Measurements from ENCODE around the gene PTGER2. TPM values are rescaled to one million over a fixed set of nuclear protein-coding genes. Genes with fewer than 3 reads are reported as not detected.

PTGER2 gene
- total and polyA plus RNA-seq, 11 donors = 0.15 to 4.1 (median 0.60) TPM

- H3K4me1 ChIP-seq = peaks cover 0 to 49% (median 0%) of the 10 kb centered on the region in 12 donors
- no peaks in the 10 kb centered on the region for H3K36me3 ChIP-seq
- 79 to 88% (median 85%) methylated on average over 3 of the region's 3 CpGs for WGBS, 4 donors
- DNase-seq (no peak), ATAC-seq (peak in 3 of 4 donors; percentile 39 to 79 (median 49))
- H3K27me3 ChIP-seq = no peaks in the 10 kb centered on the region
- peaks cover 0 to 25% (median 6%) of the 10 kb centered on the region in 12 donors for H3K9me3 ChIP-seq
- TF ChIP-seq CTCF (IDR thresholded peaks at IDR 0.05) = no peak
- no peak for TF ChIP-seq POLR2A (IDR thresholded peaks at IDR 0.05)
- intact Hi-C loops (cut with DNase I) = no loop called here
- peak overlapping the region in 1 of 12 donors; percentile 61 for H3K27ac ChIP-seq
- peak overlapping the region in 1 of 12 donors; percentile 18 for H3K4me3 ChIP-seq
These were observed 11.0 kb downstream of the PTGER2 start for GRCh38 chr14:52325126-52325525.

DNA sequence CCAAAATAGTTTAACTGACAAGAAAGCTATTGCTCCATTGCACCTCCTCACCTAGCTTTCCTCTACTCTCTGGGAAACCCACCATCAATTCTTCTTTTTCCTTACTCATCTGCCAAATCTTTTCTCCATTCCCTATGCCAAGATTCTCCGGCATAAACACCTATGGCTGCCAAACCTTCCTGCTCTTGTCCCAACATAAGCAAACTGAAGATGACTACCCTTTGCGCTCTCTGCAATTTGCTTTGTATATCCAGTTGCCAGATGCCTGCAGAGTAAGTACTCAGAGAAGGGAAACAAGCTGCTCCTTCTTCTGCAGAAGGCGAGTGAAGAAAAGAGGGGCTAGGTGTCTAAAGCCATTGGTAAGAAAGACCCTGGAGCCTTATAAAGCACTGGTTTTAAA, 11.5 kb downstream of the PTGER2 start:
- Histone ChIP-seq H3K27me3 (no peaks in the 10 kb centered on the region), H3K9me3 (peaks cover 0 to 25% (median 6%) of the 10 kb centered on the region in 12 donors), H3K4me1 (peaks cover 0 to 49% (median 0%) of the 10 kb centered on the region in 12 donors), H3K27ac (peak overlapping the region in 1 of 12 donors; percentile 6), H3K4me3 (no peak overlapping the region), H3K36me3 (no peaks in the 10 kb centered on the region)
- DNase-seq = no peak
- 91 to 95% (median 92%) methylated on average over 3 of the region's 3 CpGs for WGBS, 4 donors
- no peak for ATAC-seq
- TF ChIP-seq POLR2A (IDR thresholded peaks at IDR 0.05) = no peak
- TF ChIP-seq CTCF (IDR thresholded peaks at IDR 0.05) = no peak
- intact Hi-C loops (cut with DNase I) = no loop called here

DNA sequence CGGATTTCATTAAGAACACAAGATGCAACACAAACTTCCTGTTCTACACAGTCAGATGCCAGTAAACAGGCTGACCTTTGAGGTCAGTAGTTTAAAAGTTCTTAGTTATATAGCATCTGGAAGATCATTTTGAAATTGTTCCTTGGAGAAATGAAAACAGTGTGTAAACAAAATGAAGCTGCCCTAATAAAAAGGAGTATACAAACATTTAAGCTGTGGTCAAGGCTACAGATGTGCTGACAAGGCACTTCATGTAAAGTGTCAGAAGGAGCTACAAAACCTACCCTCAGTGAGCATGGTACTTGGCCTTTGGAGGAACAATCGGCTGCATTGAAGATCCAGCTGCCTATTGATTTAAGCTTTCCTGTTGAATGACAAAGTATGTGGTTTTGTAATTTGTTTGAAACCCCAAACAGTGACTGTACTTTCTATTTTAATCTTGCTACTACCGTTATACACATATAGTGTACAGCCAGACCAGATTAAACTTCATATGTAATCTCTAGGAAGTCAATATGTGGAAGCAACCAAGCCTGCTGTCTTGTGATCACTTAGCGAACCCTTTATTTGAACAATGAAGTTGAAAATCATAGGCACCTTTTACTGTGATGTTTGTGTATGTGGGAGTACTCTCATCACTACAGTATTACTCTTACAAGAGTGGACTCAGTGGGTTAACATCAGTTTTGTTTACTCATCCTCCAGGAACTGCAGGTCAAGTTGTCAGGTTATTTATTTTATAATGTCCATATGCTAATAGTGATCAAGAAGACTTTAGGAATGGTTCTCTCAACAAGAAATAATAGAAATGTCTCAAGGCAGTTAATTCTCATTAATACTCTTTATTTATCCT, 13.5 kb downstream of the PTGER2 start:
- WGBS, 4 donors = 60 to 71% (median 67%) methylated on average over 4 of the region's 4 CpGs
- Histone ChIP-seq H3K4me1 (peaks cover 0 to 49% (median 0%) of the 10 kb centered on the region in 12 donors), H3K9me3 (peaks cover 0 to 12% (median 0%) of the 10 kb centered on the region in 12 donors), H3K36me3 (no peaks in the 10 kb centered on the region), H3K27me3 (no peaks in the 10 kb centered on the region), H3K4me3 (no peak overlapping the region), H3K27ac (peak overlapping the region in 1 of 12 donors; percentile 9)
- TF ChIP-seq CTCF (IDR thresholded peaks at IDR 0.05) = no peak
- no peak for TF ChIP-seq POLR2A (IDR thresholded peaks at IDR 0.05)
- ATAC-seq (peak in 1 of 4 donors; percentile 43), DNase-seq (no peak)
- intact Hi-C loops (cut with DNase I) = no loop called here

DNA sequence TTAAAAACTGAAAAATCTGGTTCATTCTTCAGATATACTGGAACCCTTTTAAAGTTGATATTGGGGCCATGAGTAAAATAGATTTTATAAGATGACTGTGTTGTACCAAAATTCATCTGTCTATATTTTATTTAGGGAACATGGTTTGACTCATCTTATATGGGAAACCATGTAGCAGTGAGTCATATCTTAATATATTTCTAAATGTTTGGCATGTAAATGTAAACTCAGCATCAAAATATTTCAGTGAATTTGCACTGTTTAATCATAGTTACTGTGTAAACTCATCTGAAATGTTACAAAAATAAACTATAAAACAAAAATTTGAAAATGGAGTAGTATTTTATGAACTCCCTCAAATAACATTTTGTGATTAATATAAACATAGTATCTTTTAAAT, 14.2 kb downstream of the PTGER2 start:
- peaks cover 0 to 8% (median 0%) of the 10 kb centered on the region in 12 donors for H3K9me3 ChIP-seq
- intact Hi-C loops (cut with DNase I) = no loop called here
- ATAC-seq (no peak), DNase-seq (no peak)
- H3K36me3 ChIP-seq = no peaks in the 10 kb centered on the region
- peaks cover 0 to 49% (median 0%) of the 10 kb centered on the region in 12 donors for H3K4me1 ChIP-seq
- TF ChIP-seq POLR2A (IDR thresholded peaks at IDR 0.05) (no peak), CTCF (IDR thresholded peaks at IDR 0.05) (no peak)
- no peaks in the 10 kb centered on the region for H3K27me3 ChIP-seq
- H3K27ac ChIP-seq = peak overlapping the region in 1 of 12 donors; percentile 9
- H3K4me3 ChIP-seq = no peak overlapping the region
